ENCODE data around the gene PSRC1.
A peak's percentile ranks its signal among the peaks of the same experiment; 100 is the strongest.

Gene PSRC1

GRCh38 chr1:109248797-109249629, 33.9 kb downstream of the PSRC1 start, which contains the start of gene CELSR2:
CELSR2 (plus strand) TSS chr1:109249539; CDS start chr1:109250080, 541 bp downstream.
- H3K4me3 ChIP-seq (replicated peaks; ENCODE audit: low read depth, low read length): peak within 1 kb of the TSS; percentile 31
- TF ChIP-seq, protein P1, sequence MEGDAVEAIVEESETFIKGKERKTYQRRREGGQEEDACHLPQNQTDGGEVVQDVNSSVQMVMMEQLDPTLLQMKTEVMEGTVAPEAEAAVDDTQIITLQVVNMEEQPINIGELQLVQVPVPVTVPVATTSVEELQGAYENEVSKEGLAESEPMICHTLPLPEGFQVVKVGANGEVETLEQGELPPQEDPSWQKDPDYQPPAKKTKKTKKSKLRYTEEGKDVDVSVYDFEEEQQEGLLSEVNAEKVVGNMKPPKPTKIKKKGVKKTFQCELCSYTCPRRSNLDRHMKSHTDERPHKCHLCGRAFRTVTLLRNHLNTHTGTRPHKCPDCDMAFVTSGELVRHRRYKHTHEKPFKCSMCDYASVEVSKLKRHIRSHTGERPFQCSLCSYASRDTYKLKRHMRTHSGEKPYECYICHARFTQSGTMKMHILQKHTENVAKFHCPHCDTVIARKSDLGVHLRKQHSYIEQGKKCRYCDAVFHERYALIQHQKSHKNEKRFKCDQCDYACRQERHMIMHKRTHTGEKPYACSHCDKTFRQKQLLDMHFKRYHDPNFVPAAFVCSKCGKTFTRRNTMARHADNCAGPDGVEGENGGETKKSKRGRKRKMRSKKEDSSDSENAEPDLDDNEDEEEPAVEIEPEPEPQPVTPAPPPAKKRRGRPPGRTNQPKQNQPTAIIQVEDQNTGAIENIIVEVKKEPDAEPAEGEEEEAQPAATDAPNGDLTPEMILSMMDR (IDR thresholded peaks at IDR 0.05; ENCODE audit: low read length, missing control alignments): no peak
- peak; percentile 50 for DNase-seq (ENCODE audit: low read depth)

DNA sequence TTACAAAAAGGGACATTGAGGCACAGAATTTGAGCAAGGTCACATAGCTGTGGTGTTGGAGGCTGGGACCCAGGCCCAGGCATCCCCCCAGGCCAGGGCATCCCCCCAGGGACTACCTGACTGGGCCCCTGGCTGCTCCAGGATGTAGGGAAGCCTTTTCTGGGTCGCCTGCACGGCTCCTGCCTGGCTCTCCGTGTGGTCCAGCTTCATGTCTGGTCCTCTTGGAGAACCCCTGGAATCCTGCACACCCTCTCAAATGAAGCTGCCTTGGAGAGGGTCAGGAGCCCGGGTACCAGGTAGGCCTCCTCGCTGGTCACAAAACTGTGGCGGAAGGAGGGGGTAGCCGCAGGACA, 34.5 kb downstream of the PSRC1 start:
- DNase-seq (ENCODE audit: low read depth): no peak
- TF ChIP-seq, protein P1 (IDR thresholded peaks at IDR 0.05; ENCODE audit: low read length, missing control alignments): no peak
- H3K4me3 ChIP-seq (replicated peaks; ENCODE audit: low read depth, low read length): no peak overlapping the region

DNA sequence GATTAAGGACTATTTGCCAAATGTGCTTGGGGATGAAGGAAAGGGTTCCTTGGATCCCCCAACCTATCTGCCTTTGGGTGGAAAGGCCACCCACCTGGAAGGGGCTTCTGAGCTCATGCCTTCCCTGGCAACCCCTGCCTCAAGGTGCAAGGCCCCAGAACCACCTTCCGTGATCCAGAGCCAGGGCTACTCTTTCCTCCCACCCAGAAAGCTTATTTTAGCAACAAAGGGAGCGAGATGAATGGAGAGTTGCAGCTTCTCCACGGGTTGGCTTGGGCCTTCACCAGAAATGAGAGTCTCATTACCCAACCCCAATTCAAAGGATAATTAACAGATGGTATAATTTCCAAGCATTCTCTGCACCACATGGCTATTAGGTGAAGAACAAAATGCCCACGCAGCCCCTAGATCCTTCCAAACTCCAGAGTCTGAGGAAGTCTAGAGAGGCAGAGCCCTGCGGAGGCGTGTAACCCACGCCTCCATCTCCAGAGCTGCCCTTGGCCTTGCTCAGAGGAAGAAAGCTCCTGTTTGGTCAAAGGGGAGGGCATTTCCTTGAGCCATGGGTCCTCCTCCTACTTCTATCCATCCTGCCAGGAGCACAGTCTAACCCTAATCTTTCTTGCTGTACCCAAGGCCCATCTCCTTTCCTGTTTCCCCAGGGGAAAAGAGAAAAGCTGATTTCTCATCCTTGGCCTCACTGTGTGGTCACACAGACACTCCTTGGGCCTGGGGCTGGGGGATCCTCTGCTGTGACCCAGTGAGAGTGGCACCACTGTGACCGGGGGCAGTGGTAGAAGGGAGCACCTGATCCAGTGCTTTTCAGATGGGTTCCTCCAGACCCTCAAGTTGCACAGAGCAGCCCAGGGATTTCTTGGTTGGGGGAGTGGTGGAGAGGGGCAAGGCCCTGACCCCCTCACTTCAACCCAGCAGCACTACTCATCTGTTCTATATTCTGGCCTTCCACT, 35.3 kb downstream of the PSRC1 start:
- TF ChIP-seq, protein P1 (IDR thresholded peaks at IDR 0.05; ENCODE audit: low read length, missing control alignments): no peak
- no peak overlapping the region for H3K4me3 ChIP-seq (replicated peaks; ENCODE audit: low read depth, low read length)
- DNase-seq (ENCODE audit: low read depth): no peak

GRCh38 chr1:109246141-109246551, 36.8 kb downstream of the PSRC1 start:
- DNase-seq (ENCODE audit: low read depth): no peak
- TF ChIP-seq, protein P1 (IDR thresholded peaks at IDR 0.05; ENCODE audit: low read length, missing control alignments): no peak
- H3K4me3 ChIP-seq (replicated peaks; ENCODE audit: low read depth, low read length): no peak overlapping the region

DNA sequence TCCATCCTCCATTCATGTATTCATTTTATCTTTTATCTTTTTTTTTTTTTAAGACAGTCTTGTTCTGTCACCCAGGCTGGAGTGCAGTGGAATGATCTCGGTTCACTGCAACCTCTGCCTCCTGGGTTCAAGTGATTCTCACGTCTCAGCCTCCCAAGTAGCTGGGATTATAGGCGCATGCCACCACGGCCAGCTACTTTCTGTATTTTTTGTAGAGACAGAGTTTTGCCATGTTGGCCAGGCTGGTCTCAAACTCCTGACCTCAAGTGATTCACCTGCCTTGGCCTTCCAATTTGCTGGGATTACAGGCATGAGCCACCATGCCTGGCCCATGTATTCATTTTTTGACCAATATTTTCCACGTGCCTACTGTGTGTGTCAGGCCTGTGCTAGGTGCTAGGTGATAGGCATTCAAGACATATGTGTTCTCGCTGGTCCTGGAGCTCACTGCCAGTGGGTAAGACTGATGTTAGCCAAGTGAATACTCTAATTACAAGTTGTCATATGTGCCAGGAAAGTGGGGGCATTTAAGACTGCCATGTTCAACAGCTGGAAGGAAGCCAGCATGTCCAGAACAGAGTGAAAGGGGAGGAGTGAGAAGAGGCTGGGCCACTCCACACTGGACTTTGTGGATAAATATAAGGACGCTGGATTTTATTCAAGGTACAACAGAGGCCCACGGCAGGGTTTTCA, 38.9 kb downstream of the PSRC1 start:
- no peak overlapping the region for H3K4me3 ChIP-seq (replicated peaks; ENCODE audit: low read depth, low read length)
- no peak for DNase-seq (ENCODE audit: low read depth)
- TF ChIP-seq, protein P1 (IDR thresholded peaks at IDR 0.05; ENCODE audit: low read length, missing control alignments): no peak

DNA sequence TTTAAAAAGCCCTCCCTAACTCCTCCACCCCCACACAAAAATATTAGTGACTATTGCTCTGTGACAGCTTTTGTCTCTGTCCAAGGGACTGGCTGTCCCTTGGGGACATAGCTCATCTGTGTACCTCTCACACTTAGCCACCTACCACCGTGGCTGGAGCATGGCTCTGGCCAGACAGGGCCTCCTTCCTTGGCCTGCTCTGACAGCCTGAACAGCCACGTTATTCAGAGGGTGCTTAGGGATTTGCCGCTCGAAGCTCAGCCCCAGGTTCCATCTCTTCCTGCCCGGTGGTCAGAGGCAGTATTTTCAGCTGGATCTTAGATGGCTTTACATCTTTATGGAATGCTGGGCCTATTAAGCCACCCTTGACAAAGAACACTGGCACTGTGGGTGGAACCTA, 39.7 kb downstream of the PSRC1 start:
- H3K4me3 ChIP-seq (replicated peaks; ENCODE audit: low read depth, low read length): no peak overlapping the region
- DNase-seq (ENCODE audit: low read depth): no peak
- TF ChIP-seq, protein P1 (IDR thresholded peaks at IDR 0.05; ENCODE audit: low read length, missing control alignments): no peak

All from fibroblast of pulmonary artery (primary cell).